Brain microvascular endothelial cell (primary cell): Measurements from ENCODE around the gene MSH2.
A peak's percentile ranks its signal among the peaks of the same experiment; 100 is the strongest.
"Not testable (repeated sequence)": the region's sequence is repeated elsewhere in the genome, so short reads cannot be mapped to it uniquely, and the experiment has no call there.

Source experiments
- DNase-seq: peaks from one replicate; pipeline ENCODE4 v3.0.0-alpha.2; 2020
- H3K27ac ChIP-seq: fragments of 250-450 bp; sonication (Bioruptor Pico); 2 replicates; pipeline ENCODE4 v1.5.1; 2020; ENCODE audit warnings: mild to moderate bottlenecking, moderate library complexity
- H3K27me3 ChIP-seq: fragments of 250-450 bp; sonication (Bioruptor Pico); replicated peaks from 2 replicates; pipeline ENCODE4 v1.5.1; 2020; ENCODE audit warnings: mild to moderate bottlenecking
- H3K36me3 ChIP-seq: fragments of 250-450 bp; sonication (Bioruptor Pico); replicated peaks from 2 replicates; pipeline ENCODE4 v1.5.1; 2020; ENCODE audit warnings: mild to moderate bottlenecking
- H3K4me3 ChIP-seq: 2 replicates; pipeline ENCODE4 v1.5.1; 2011; ENCODE audit warnings: low read depth, mild to moderate bottlenecking, control low read depth, low read length, moderate library complexity
- in situ Hi-C: cut with HindIII; loops from 2 replicates; pipeline ENCODE4 v1.10.0; 2017; ENCODE audit warnings: low sequenced_read_pairs, low pct_ligation_motif_present
- TF ChIP-seq, protein P1 (sequence below): IDR thresholded peaks from 2 replicates; pipeline ENCODE4 v1.5.1; 2011; ENCODE audit warnings: low read depth, mild to moderate bottlenecking, moderate library complexity, low read length, control low read depth, inconsistent platforms; ENCODE audit errors: missing control alignments

Gene MSH2

DNA sequence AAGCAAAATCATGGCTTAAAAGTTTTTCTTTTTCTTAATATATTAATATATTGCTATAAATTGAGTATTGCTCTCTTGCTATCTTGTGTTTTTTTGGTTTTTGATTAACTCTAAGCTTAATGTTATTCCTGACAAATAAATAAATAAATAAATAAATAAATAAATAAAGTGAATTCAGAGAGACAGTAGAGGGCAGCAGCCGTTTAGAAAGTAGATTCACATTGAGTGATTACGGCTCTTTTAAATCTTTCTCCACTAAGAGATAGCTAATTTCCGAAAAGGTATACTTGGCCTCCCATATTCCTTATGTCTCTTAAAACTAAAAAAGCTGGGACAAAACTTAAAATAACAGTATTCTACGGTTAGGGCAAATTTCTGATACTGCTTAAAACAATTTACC, 34.3 kb downstream of the MSH2 start:
- H3K4me3 ChIP-seq = no peak overlapping the region
- H3K27ac ChIP-seq = no peak overlapping the region
- no peaks in the 10 kb centered on the region for H3K27me3 ChIP-seq
- no peak for DNase-seq
- H3K36me3 ChIP-seq = no peaks in the 10 kb centered on the region
- in situ Hi-C loops = no loop called here
- TF ChIP-seq, protein P1, sequence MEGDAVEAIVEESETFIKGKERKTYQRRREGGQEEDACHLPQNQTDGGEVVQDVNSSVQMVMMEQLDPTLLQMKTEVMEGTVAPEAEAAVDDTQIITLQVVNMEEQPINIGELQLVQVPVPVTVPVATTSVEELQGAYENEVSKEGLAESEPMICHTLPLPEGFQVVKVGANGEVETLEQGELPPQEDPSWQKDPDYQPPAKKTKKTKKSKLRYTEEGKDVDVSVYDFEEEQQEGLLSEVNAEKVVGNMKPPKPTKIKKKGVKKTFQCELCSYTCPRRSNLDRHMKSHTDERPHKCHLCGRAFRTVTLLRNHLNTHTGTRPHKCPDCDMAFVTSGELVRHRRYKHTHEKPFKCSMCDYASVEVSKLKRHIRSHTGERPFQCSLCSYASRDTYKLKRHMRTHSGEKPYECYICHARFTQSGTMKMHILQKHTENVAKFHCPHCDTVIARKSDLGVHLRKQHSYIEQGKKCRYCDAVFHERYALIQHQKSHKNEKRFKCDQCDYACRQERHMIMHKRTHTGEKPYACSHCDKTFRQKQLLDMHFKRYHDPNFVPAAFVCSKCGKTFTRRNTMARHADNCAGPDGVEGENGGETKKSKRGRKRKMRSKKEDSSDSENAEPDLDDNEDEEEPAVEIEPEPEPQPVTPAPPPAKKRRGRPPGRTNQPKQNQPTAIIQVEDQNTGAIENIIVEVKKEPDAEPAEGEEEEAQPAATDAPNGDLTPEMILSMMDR = peak; percentile 41

DNA sequence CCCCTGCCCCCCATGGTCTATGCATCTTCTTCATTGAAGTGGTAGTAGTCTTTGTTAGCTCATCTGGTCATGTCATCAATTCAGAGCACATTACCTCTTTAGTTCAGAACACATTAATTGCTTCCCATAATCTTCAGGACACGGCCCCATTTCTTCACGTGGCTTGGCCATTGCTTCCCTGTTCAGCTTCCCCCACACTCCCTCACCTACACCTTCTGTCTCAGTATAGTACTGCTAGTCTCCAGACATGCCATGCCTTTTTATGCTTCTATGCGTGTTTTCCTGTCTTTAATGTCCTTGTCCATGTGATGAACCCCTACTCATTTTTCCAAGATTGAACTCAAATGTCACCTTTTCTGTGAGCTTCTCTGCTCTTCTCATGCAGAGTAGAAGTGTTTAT, 35.1 kb downstream of the MSH2 start:
- DNase-seq = no peak
- H3K27ac ChIP-seq = no peak overlapping the region
- no peaks in the 10 kb centered on the region for H3K27me3 ChIP-seq
- H3K4me3 ChIP-seq = no peak overlapping the region
- no peaks in the 10 kb centered on the region for H3K36me3 ChIP-seq
- in situ Hi-C loops = no loop called here
- TF ChIP-seq, protein P1 = no peak

DNA sequence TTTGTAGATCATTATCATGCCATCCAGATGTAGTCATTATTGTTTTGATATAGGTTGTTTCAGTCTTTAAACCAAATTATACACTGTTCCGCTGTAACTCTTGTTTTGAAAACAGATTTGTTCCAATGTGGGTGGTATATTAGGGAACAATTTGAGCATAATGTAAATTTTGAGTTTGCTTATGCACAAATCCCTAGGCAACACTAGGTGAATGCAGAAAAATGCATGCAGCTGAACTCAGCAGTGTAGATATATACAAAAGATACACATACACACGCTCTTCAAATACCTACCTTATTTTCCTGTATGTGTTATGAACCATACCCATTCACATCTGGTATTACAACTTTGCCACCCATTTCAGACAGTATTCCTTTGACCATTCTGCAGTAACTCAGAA, 35.8 kb downstream of the MSH2 start:
- TF ChIP-seq, protein P1 = no peak
- H3K27ac ChIP-seq = no peak overlapping the region
- H3K4me3 ChIP-seq = no peak overlapping the region
- in situ Hi-C loops = no loop called here
- no peaks in the 10 kb centered on the region for H3K36me3 ChIP-seq
- DNase-seq = no peak
- no peaks in the 10 kb centered on the region for H3K27me3 ChIP-seq

DNA sequence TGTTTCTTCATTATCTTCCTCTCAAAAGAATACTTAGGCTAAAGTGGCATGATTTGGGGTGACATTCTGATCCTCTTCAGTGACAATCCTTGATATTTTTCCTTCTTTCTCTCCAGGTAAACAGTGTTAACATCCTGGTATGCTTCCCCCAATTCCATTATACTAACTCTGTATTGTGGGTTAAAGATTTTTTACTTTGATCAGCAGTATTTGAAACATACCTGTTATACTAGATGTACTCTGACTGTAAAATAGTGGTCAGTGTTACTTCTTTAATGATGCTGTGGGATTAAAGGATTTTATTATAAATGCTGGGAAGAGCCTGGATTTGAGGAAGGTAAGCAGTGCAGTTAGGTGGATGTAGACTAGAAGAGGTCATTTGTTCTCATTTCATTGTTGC, 48.8 kb downstream of the MSH2 start:
- DNase-seq = no peak
- H3K36me3 ChIP-seq = no peaks in the 10 kb centered on the region
- H3K4me3 ChIP-seq = no peak overlapping the region
- TF ChIP-seq, protein P1 = no peak
- H3K27me3 ChIP-seq = no peaks in the 10 kb centered on the region
- in situ Hi-C loops = no loop called here
- no peak overlapping the region for H3K27ac ChIP-seq

DNA sequence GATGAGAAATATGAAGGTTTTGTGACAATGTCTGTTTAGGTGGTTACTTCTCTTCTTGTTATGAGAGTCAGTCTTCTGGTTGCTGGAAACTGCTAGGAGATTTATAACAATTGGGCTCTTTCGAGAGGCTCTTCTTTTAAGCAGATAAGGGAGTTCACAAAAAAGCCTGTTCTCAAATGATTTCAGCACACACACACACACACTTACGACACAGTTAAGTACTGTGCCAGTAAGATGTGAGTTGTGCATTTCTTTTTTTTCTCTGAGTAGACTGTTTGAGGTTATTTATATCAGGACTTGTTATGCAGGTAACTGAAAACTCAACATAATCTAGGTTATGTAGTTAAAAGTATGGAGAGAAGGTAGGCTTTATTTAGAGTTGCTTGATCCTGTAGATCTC, 49.8 kb downstream of the MSH2 start:
- in situ Hi-C loops = no loop called here
- no peaks in the 10 kb centered on the region for H3K36me3 ChIP-seq
- no peak overlapping the region for H3K4me3 ChIP-seq

DNA sequence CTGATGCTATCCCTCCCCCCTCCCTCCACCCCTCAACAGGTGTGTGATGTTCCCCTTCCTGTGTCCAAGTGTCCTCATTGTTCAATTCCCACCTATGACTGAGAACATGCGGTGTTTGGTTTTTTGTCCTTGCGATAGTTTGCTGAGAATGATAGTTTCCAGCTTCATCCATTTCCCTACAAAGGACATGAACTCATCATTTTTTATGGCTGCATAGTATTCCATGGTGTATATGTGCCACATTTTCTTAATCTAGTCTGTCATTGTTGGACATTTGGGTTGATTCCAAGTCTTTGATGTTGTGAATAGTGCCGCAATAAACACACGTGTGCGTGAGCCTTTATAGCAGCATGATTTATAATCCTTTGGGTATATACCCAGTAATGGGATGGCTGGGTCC, 51.9 kb downstream of the MSH2 start:
- in situ Hi-C loops, H3K36me3 ChIP-seq, DNase-seq, H3K27me3 ChIP-seq, H3K27ac ChIP-seq, H3K4me3 ChIP-seq: not testable (repeated sequence)

More for the DNA sequence above, 49.8 kb downstream of the MSH2 start:
- no peak for DNase-seq
- Histone ChIP-seq H3K27me3 (no peaks in the 10 kb centered on the region), H3K27ac (no peak overlapping the region)
- TF ChIP-seq, protein P1 = no peak

DNA sequence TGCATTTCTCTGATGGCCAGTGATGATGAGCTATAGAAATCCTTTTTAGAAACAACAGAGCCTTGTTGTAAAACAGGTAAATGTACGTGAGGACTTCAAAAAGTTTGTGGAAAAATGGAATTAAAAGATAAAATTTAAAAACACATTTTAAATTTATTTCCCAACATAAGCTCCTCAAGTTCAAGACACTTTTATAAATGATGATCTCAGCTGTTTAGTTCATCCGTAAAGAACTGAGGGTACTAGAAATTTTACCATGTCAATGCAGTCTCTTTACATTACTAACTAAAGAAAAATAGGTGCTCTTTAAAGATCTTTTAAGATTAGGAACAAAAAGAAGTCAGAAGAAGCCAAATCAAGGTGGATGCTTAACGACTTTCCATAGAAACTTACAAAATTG, 52.5 kb downstream of the MSH2 start:
- no peaks in the 10 kb centered on the region for H3K27me3 ChIP-seq
- no peak overlapping the region for H3K27ac ChIP-seq
- in situ Hi-C loops = no loop called here

More for the DNA sequence above, 52.5 kb downstream of the MSH2 start:
- DNase-seq = no peak
- no peak overlapping the region for H3K4me3 ChIP-seq
- no peaks in the 10 kb centered on the region for H3K36me3 ChIP-seq
- TF ChIP-seq, protein P1 = no peak
